ENCODE data around the gene GASK1A. TPM values are rescaled to one million over a fixed set of nuclear protein-coding genes. Genes with fewer than 3 reads are reported as not detected.

The GASK1A gene
- 10 to 100 TPM in 3 of 6 experiments, 1 to 10 TPM in 3; 5.5 to 17.5 (median 10.5) TPM for total RNA-seq
- long read RNA-seq, partial matches to known transcripts = 1 of 1 reads
- long read RNA-seq, other reads (novel, unspliced or antisense) = 0 of 1 reads

DNA sequence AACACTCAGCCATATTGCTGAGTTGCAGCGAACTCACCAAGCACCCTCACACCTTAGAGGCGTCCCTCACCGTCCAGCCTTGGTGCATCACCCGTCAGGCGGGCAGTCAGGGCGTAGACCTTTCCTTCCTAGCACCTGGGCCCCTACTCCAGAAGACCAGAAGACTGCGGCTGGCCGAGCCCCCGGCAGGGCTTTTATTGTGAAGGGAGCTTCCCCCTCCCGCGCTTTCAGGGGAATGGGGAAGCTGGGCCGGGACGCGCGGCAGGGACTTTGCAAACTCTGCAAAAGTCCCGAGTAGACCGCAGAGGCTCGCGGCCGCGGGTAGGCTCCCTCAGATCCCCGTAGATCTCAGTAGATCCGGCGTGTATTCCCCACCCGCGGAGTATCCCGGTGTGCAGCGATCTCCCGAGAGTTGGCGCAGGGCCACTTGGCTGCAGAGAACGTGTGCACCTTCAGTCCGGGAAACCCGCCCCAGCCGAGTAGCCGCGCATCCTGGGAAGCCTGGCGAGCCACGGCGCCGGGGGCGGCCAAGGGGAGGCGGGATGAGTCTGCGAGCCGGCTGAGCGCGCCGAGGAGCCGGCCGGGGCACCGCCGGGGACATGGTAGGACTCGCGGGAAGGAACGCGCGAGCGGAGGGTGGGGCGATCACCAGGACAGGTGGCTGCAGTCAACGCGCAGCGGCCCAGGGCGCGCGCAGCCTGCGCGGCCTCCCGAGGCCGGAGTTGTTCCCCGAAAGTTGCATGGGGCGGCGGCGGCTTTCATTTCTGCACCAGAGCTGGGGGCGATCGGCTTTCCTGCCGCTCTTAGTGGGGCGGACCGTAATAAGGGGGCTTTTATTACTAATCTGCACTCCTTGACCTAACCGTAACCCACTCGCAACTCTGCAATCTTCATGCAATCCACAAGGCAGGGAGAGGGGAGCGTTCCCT lies at the start of gene GASK1A:
Gene GASK1A, plus strand, starts transcription at position 268 of the 929 bp plus-strand sequence. Its CDS starts 332 bp downstream, at position 600.
- under 1% methylated on average over 18 of the region's 80 CpGs for WGBS (ENCODE audit: insufficient coverage, low coverage, low lambda C conversion rate, missing lambda C conversion rate)
- peak; percentile 34 for TF ChIP-seq POLR2A (IDR thresholded peaks at IDR 0.05)
- TF ChIP-seq, protein P1, sequence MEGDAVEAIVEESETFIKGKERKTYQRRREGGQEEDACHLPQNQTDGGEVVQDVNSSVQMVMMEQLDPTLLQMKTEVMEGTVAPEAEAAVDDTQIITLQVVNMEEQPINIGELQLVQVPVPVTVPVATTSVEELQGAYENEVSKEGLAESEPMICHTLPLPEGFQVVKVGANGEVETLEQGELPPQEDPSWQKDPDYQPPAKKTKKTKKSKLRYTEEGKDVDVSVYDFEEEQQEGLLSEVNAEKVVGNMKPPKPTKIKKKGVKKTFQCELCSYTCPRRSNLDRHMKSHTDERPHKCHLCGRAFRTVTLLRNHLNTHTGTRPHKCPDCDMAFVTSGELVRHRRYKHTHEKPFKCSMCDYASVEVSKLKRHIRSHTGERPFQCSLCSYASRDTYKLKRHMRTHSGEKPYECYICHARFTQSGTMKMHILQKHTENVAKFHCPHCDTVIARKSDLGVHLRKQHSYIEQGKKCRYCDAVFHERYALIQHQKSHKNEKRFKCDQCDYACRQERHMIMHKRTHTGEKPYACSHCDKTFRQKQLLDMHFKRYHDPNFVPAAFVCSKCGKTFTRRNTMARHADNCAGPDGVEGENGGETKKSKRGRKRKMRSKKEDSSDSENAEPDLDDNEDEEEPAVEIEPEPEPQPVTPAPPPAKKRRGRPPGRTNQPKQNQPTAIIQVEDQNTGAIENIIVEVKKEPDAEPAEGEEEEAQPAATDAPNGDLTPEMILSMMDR (IDR thresholded peaks at IDR 0.05) = no peak
- intact Hi-C loops (cut with DNase I) = no loop called here
- peaks cover 0 to 3% (median 0%) of the 10 kb centered on the region in 4 donors for H3K9me3 ChIP-seq
- H3K27me3 ChIP-seq = no peaks in the 10 kb centered on the region
- no peaks in the 10 kb centered on the region for H3K36me3 ChIP-seq
- H3K4me3 ChIP-seq = peak within 1 kb of the TSS; percentile 61 to 75 (median 63)
- H3K4me1 ChIP-seq = peaks cover 0 to 12% (median 0%) of the 10 kb centered on the region in 4 donors
- peak; percentile 72 to 80 (median 78) for DNase-seq
- H3K27ac ChIP-seq = peak within 1 kb of the TSS; percentile 2 to 79 (median 48)
- ATAC-seq = peak; percentile 64 to 84 (median 82)

DNA sequence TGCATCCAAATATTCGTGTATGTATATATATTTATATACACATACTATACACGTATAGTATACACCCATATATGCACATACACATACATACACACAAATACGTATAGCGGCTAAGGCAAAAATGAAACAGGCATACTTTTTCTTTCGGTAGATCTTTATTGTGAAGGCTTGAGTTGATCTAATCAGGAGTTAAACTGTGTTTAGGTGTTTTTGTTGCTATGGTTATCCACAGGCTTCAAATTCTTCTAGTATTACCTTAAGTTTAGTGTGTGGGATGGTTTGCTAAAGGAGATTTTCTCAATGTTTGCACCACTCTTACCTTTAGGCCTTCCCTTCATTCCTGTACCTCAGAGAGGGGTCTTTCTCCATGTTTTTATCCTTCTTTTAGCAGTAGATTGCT lies 45.0 kb upstream of the GASK1A start:
- TF ChIP-seq, protein P1 (IDR thresholded peaks at IDR 0.05) = no peak
- no peak for TF ChIP-seq POLR2A (IDR thresholded peaks at IDR 0.05)
- no peaks in the 10 kb centered on the region for H3K9me3 ChIP-seq
- no peak for DNase-seq
- intact Hi-C loops (cut with DNase I) = no loop called here
- no peak overlapping the region for H3K27ac ChIP-seq
- H3K4me3 ChIP-seq = no peak overlapping the region
- WGBS (ENCODE audit: insufficient coverage, low coverage, low lambda C conversion rate, missing lambda C conversion rate) = 83% methylated on average over 5 of the region's 5 CpGs
- H3K27me3 ChIP-seq = no peaks in the 10 kb centered on the region
- H3K36me3 ChIP-seq = no peaks in the 10 kb centered on the region
- ATAC-seq = no peak
- H3K4me1 ChIP-seq = no peaks in the 10 kb centered on the region

DNA sequence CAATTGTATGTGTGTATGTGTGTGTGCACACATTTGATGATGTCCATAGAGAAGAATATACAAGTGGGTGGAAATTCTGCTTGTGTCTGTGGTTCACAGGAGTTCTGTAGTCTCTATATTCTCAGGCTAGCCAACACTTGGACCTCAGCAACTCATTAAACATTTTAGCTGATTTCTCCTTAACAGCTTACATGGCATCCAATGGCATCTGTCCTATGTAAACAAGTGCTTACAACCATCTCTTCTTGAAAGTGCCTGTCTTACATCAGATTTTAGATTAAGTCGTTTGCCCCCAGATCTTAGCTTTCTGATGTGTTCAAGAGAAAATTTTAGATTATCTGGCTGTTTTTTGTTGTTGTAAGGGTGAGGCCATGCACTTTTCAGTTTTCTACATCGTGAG lies 44.2 kb upstream of the GASK1A start:
- no peak overlapping the region for H3K4me3 ChIP-seq
- TF ChIP-seq, protein P1 (IDR thresholded peaks at IDR 0.05) = no peak
- TF ChIP-seq POLR2A (IDR thresholded peaks at IDR 0.05) = no peak
- H3K36me3 ChIP-seq = no peaks in the 10 kb centered on the region
- H3K9me3 ChIP-seq = no peaks in the 10 kb centered on the region
- WGBS (ENCODE audit: insufficient coverage, low coverage, low lambda C conversion rate, missing lambda C conversion rate) = 45% methylated on average over 2 of the region's 2 CpGs
- H3K4me1 ChIP-seq = no peaks in the 10 kb centered on the region
- H3K27me3 ChIP-seq = no peaks in the 10 kb centered on the region
- no peak for ATAC-seq
- no peak overlapping the region for H3K27ac ChIP-seq
- intact Hi-C loops (cut with DNase I) = no loop called here
- no peak for DNase-seq

DNA sequence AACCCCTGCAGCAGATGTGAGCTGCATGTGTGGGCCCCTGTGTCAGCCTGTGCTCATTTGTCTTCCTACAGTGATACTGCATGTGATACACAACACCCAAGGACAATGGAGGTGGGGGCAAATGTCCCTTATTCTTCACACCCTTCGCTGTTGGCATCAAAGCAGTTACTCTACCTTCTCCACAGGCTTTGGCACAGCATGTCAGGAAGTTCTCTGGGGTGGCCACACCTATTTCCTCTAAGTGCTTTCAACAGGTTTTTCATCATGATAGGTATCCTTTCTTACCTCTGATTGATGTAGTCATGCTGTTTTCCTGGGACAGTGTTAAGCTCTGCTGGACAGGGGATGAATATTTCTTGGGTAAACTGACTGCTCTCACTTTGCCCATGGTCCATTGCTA lies 43.6 kb upstream of the GASK1A start:
- ATAC-seq (no peak), DNase-seq (no peak)
- intact Hi-C loops (cut with DNase I) = no loop called here
- Histone ChIP-seq H3K9me3 (no peaks in the 10 kb centered on the region), H3K36me3 (no peaks in the 10 kb centered on the region), H3K4me3 (no peak overlapping the region), H3K27ac (no peak overlapping the region), H3K27me3 (no peaks in the 10 kb centered on the region), H3K4me1 (no peaks in the 10 kb centered on the region)
- TF ChIP-seq POLR2A (IDR thresholded peaks at IDR 0.05) = no peak
- TF ChIP-seq, protein P1 (IDR thresholded peaks at IDR 0.05) = no peak
- 75% methylated on average over 1 of the region's 1 CpG for WGBS (ENCODE audit: insufficient coverage, low coverage, low lambda C conversion rate, missing lambda C conversion rate)
